ENCODE data around the gene SYT9. TPM values are rescaled to one million over a fixed set of nuclear protein-coding genes. Genes with fewer than 3 reads are reported as not detected.

SYT9 gene
- polyA plus RNA-seq, 1 of the 3 experiments (the other 2 are of a cell fraction) = 0.10 TPM

GRCh38 chr11:7498193-7498592, 246.5 kb downstream of the SYT9 start:
- ChIA-PET POLR2A (no interaction called here), CTCF (no interaction called here)
- Histone ChIP-seq H3F3A (replicated peaks; ENCODE audit: insufficient read depth) (no peaks in the 10 kb centered on the region), H3K9ac (no peak overlapping the region), H3K27me3 (ENCODE audit: insufficient read depth) (no peaks in the 10 kb centered on the region), H3K36me3 (replicated peaks in 1 of 2; ENCODE audit: control insufficient read depth in 1 of 2, insufficient read depth in 2 of 2, low read length in 1 of 2) (no peaks in the 10 kb centered on the region), H4K20me1 (ENCODE audit: insufficient read depth) (no peaks in the 10 kb centered on the region), H3K4me1 (ENCODE audit: control insufficient read depth in 1 of 2, insufficient read depth in 2 of 2, low read depth in 1 of 2, low read length in 1 of 2) (no peaks in the 10 kb centered on the region), H3K9me3 (no peaks in the 10 kb centered on the region), H3K79me2 (ENCODE audit: insufficient read depth) (no peaks in the 10 kb centered on the region), H3K4me2 (no peak overlapping the region), H3K9me2 (no peaks in the 10 kb centered on the region), H2AFZ (ENCODE audit: low read depth) (no peak overlapping the region), H3K27ac (ENCODE audit: low read depth in 2 of 2, low read length in 1 of 2) (no peak overlapping the region), H3K4me3 (ENCODE audit: low read depth in 2 of 2, low read length in 1 of 2) (no peak overlapping the region)
- no peak for DNase-seq
- TF ChIP-seq RCOR1 (IDR thresholded peaks at IDR 0.05; ENCODE audit: low read length) (no peak), PBX3 (IDR thresholded peaks at IDR 0.05) (no peak), MEF2A (IDR thresholded peaks at IDR 0.05; ENCODE audit: borderline replicate concordance, low read depth) (no peak), EP300 (IDR thresholded peaks at IDR 0.05; ENCODE audit: borderline replicate concordance in 1 of 2, low read depth in 1 of 2, low read length in 1 of 2) (no peak), TAF1 (IDR thresholded peaks at IDR 0.05; ENCODE audit: borderline replicate concordance, low read depth, low read length) (no peak), GATA2 (CRISPR knock-in tag; IDR thresholded peaks at IDR 0.05) (no peak)
- TF ChIP-seq, protein P1, sequence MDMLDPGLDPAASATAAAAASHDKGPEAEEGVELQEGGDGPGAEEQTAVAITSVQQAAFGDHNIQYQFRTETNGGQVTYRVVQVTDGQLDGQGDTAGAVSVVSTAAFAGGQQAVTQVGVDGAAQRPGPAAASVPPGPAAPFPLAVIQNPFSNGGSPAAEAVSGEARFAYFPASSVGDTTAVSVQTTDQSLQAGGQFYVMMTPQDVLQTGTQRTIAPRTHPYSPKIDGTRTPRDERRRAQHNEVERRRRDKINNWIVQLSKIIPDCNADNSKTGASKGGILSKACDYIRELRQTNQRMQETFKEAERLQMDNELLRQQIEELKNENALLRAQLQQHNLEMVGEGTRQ (IDR thresholded peaks at IDR 0.05; ENCODE audit: borderline replicate concordance, low read depth, low read length) = no peak
- TF ChIP-seq, protein P2, sequence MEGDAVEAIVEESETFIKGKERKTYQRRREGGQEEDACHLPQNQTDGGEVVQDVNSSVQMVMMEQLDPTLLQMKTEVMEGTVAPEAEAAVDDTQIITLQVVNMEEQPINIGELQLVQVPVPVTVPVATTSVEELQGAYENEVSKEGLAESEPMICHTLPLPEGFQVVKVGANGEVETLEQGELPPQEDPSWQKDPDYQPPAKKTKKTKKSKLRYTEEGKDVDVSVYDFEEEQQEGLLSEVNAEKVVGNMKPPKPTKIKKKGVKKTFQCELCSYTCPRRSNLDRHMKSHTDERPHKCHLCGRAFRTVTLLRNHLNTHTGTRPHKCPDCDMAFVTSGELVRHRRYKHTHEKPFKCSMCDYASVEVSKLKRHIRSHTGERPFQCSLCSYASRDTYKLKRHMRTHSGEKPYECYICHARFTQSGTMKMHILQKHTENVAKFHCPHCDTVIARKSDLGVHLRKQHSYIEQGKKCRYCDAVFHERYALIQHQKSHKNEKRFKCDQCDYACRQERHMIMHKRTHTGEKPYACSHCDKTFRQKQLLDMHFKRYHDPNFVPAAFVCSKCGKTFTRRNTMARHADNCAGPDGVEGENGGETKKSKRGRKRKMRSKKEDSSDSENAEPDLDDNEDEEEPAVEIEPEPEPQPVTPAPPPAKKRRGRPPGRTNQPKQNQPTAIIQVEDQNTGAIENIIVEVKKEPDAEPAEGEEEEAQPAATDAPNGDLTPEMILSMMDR (IDR thresholded peaks at IDR 0.05) = no peak
- WGBS (ENCODE audit: low lambda C conversion rate) = 56% methylated on average over 4 of the region's 4 CpGs

GRCh38 chr11:7499081-7499480, 247.4 kb downstream of the SYT9 start:
- Histone ChIP-seq H3K9me2 (no peaks in the 10 kb centered on the region), H3K9ac (no peak overlapping the region), H2AFZ (ENCODE audit: low read depth) (no peak overlapping the region), H3K79me2 (ENCODE audit: insufficient read depth) (no peaks in the 10 kb centered on the region), H3K4me1 (ENCODE audit: control insufficient read depth in 1 of 2, insufficient read depth in 2 of 2, low read depth in 1 of 2, low read length in 1 of 2) (no peaks in the 10 kb centered on the region), H4K20me1 (ENCODE audit: insufficient read depth) (no peaks in the 10 kb centered on the region), H3K27ac (ENCODE audit: low read depth in 2 of 2, low read length in 1 of 2) (no peak overlapping the region), H3K27me3 (ENCODE audit: insufficient read depth) (no peaks in the 10 kb centered on the region), H3K9me3 (no peaks in the 10 kb centered on the region), H3F3A (replicated peaks; ENCODE audit: insufficient read depth) (no peaks in the 10 kb centered on the region), H3K4me3 (ENCODE audit: low read depth in 2 of 2, low read length in 1 of 2) (no peak overlapping the region), H3K4me2 (no peak overlapping the region), H3K36me3 (replicated peaks in 1 of 2; ENCODE audit: control insufficient read depth in 1 of 2, insufficient read depth in 2 of 2, low read length in 1 of 2) (no peaks in the 10 kb centered on the region)
- TF ChIP-seq FOXM1 (IDR thresholded peaks at IDR 0.05; ENCODE audit: low read depth) (no peak), NRF1 (IDR thresholded peaks at IDR 0.05; ENCODE audit: low read depth, low read length) (no peak), CHD2 (IDR thresholded peaks at IDR 0.05; ENCODE audit: low read length, partially characterized antibody) (no peak), MXI1 (IDR thresholded peaks at IDR 0.05; ENCODE audit: low read depth, low read length) (no peak), FOSL2 (IDR thresholded peaks at IDR 0.05; ENCODE audit: borderline replicate concordance, low read depth) (no peak), RFX5 (IDR thresholded peaks at IDR 0.05; ENCODE audit: low read length) (no peak), NFIC (IDR thresholded peaks at IDR 0.05; ENCODE audit: borderline replicate concordance) (no peak)
- TF ChIP-seq, protein P2 (IDR thresholded peaks at IDR 0.05) = no peak
- TF ChIP-seq, protein P3, sequence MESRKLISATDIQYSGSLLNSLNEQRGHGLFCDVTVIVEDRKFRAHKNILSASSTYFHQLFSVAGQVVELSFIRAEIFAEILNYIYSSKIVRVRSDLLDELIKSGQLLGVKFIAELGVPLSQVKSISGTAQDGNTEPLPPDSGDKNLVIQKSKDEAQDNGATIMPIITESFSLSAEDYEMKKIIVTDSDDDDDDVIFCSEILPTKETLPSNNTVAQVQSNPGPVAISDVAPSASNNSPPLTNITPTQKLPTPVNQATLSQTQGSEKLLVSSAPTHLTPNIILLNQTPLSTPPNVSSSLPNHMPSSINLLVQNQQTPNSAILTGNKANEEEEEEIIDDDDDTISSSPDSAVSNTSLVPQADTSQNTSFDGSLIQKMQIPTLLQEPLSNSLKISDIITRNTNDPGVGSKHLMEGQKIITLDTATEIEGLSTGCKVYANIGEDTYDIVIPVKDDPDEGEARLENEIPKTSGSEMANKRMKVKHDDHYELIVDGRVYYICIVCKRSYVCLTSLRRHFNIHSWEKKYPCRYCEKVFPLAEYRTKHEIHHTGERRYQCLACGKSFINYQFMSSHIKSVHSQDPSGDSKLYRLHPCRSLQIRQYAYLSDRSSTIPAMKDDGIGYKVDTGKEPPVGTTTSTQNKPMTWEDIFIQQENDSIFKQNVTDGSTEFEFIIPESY (IDR thresholded peaks at IDR 0.05; ENCODE audit: borderline replicate concordance, low read depth) = no peak
- TF ChIP-seq, protein P4, sequence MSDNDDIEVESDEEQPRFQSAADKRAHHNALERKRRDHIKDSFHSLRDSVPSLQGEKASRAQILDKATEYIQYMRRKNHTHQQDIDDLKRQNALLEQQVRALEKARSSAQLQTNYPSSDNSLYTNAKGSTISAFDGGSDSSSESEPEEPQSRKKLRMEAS (IDR thresholded peaks at IDR 0.05; ENCODE audit: low read depth) = no peak
- 73% methylated on average over 1 of the region's 1 CpG for WGBS (ENCODE audit: low lambda C conversion rate)
- CTCF ChIA-PET = no interaction called here
- no peak for DNase-seq
- POLR2A ChIA-PET = no interaction called here
